GM18867 (cell line): ENCODE data around the gene KCNJ6.
A peak's percentile ranks its signal among the peaks of the same experiment; 100 is the strongest.

ENCODE experiments used
- ATAC-seq: cut with Tn5 transposase; IDR thresholded peaks from one replicate; pipeline ENCODE4 v1.9.1; 2021; ENCODE audit warnings: mild to moderate bottlenecking, moderate library complexity; ENCODE audit not compliant: unreplicated experiment

Gene KCNJ6

DNA sequence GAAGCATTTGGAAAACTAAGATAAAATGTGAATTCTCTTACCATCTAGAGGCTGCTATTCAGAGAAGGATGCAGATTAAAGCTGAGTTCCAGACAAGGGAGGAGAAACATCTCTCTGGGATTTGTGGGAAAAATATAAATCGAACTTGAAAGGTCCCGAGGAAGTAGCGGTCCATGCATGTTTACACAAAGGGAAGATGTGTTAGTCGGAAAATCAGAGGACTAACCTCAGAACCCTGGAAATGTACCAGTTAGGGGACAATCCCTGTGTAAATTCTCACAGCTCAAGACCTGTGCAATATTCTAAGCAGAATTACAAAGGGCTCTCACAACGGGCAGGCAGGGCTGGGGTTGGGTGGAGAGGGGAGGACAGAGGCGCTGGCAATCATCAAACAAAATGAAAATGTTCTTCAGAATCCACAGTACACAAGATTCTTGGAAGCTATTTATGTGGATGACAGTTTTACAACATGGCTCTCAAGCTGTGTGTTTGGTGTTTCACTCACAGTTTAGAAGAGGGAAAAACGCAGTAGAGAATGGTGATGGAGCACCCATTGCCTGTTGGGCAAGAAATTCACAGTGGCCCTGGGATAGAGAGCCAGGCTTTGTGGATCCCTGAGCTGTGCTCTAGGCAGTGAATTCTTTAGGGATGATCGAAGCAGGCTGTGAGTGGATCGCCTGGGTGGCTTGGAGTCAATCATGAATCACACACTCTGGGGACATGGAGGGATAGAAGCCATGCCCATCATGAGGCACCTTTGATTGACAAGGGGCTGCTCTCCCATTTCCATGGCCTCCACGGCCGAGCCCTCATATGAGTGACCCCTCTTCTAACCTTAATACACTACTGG lies 47.6 kb downstream of the KCNJ6 start:
- ATAC-seq = no peak

DNA sequence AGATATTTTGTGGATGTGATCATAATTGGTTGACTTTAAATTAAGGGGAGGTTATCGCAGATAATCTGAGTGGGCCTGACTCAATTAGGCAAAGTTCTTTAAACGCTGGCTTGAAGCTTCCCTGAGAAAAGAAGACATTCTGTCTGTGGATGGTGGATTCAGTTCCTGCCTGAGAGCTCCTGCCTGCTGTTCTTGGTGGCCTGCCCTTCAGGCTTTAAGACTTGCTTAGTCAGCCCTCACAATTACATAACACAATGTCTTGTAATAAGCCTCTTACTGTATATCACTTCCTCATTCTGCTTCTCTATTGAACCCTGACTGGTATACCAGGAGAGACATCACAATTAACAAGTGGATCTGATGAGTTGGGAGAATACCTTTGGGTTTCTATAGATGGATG lies 50.2 kb downstream of the KCNJ6 start:
- peak; percentile 70 for ATAC-seq

DNA sequence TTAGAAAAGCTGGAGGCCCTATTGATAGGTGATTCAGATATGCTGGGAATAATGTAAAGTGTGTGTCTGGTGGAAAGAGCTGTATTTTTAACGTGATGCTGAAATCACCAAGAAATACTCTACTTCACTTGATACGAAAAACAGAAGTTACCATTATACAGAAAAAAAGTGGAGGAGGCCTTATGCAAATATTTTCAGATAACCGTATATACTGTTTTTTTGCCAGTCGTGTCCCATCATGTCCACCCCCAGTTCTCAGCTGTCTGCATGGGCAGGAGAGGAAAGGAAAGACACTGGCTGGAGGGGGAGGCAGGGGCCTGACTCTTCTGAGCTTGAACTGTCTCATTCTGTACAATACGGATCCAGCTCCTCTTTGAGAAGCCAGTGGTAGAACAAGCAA lies 51.1 kb downstream of the KCNJ6 start:
- no peak for ATAC-seq

DNA sequence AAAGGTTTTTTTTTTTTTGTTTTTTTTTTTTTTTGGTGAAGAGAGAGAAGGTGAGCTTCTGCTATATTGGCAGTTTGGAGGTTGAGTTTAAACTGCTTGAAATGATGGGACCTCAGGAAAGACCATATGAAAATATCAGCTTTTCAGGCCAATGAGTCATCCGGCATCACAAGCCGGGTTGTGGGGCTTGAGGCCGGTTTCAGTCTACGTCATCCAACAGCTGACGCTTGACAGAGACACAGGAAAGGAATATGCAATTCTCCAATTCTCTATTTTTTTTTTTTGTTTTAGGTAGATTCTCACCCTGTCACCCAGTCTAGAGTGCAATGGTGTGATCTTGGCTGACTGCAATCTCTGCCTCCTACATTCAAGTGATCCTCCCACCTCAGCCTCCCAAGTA lies 52.4 kb downstream of the KCNJ6 start:
- peak; percentile 46 for ATAC-seq

DNA sequence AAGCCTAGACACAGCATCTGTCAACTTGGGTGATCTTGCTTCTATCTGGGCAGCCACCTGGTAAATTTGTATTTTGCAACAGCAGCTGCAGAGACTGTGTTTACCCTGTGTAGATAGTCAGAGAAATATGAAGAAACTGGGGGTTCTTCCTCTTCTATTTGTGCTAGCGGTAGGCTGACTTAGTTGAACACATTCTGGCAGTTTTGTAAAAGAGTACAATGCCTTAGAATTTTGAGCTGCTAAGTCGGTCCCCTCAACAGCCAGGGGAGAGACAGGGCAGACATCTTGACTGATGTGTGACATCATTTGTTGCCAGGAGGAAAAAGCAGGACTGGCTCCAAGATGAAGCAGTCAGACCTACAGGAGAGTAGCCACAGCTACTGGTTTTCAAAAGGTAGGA lies 53.7 kb downstream of the KCNJ6 start:
- ATAC-seq = peak; percentile 72

DNA sequence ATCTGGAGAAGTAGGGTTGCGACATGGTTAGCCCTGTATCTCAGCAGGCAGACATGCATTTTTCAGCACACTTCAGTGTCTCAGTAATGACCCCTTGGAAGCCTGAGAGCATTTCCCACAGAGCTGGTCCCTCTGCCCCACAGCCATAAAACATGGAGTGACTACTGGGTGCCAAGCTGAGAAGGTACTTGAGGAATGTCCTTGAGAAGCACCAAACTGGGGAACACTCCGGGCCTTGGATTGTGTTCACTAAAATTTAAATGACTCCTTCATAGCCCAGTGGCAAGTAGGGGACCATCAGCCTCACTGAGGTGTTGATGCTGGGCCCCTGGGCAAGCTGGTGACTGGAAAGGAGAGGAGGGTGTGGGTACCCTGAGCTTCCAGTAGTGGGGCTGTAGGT lies 54.7 kb downstream of the KCNJ6 start:
- ATAC-seq = no peak

DNA sequence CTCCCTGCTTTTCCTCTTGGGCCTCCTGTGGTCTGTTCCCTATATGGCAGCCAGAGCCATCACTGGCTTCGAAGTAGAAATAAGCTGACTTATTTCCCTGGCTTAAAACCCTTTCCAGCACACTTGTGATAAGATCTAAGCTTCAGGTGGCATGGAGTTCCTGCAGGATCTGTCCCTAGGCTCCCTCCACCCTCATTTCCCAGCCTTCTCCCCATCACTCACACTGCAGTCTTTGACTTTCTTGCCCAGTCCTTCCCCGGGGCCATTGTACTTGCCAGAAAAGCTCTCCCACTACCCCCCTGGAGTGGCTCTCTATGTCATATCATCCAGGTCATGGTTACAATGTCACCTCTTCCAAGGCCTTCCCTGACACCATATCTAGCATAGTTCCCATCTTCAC lies 55.8 kb downstream of the KCNJ6 start:
- ATAC-seq = no peak

DNA sequence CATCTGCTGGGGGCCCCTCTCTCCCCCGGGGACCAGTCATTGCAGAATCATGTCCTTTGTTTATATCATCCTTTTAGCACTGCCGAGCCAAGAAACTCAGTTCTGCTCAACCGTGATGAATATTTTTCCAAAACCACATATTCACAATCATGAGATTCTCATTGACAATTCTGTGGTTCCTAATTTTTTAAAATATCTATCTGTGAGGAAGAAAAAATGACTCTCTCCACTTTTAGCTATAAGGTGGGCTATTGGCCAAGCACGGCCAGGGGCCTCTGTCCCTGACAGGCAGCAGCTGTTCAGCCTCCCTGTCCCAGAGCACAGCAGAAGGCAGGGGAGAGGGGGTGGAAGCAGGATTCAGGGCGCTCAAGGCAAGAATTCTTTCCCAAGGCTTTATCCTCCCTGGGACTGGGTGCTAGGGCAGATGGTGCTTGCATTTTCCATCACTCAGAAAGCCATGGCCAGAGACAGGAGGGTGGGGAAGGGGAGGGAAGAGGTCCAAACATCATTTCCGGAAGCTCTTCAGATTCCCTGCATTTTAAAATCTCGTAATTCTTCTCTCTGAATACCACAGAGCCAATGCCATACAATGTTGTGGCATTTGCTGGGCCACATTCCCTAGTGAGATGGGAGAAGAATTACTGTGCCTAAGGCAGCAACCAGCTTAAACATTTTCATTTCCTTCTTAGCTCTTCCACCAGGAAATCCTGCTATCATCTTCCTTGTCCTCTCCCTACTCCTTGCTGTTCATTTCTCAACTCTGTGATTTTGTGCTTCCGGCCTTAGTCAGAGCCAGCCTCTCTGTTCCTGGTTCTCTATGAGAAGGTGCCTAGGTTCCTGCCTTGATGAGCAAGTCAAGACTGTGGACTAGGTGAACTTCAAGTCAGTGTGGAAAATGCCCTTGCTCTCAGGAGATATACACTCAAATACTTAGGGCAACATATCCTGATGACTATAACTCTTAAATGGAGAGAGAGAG lies 60.3 kb downstream of the KCNJ6 start:
- no peak for ATAC-seq

DNA sequence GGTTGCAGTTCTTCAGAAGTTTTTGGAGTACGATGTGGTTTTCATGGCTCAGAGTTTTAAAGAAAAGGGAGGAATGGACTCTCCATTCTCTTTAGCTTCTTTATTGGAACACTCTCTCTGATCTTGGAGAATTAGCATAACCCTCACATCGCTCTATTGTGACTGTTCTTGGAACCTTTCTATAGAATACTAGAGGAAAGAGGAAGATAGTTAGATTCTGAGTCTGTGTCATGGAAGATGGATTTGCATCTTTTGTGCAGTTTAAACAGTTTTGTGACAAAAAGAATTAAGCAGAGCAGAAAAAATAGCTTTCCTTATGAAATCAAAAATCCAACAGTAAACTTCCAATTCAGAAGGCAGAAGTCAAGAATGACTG lies 61.0 kb downstream of the KCNJ6 start:
- ATAC-seq = no peak

DNA sequence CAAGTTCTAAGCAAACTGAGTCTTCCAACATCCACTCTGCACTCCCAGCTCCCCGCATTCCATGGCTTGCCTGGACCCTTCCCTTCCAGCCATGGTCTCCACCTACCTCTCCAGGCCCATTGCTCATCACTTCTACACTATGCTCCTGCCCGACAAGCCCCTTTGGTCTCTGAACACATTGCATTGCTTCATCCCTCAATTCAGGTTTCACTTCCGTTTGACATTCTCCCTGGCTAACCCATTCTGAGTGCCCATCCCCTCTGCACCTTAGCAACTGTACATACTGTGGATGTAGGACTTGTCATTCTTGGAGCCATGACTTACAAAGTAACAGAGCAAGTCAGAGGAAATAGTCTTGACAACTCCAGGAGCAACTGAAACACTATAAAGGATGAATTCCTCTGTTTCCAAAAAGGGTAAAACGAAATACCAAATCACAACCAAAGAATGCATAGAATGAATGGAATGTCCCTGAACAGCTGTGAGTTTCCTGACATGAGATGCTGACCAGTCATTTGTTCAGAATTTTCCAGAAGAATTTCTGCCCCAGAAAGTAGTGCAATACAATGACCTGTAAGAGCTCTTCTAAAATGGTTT lies 66.7 kb downstream of the KCNJ6 start:
- no peak for ATAC-seq

DNA sequence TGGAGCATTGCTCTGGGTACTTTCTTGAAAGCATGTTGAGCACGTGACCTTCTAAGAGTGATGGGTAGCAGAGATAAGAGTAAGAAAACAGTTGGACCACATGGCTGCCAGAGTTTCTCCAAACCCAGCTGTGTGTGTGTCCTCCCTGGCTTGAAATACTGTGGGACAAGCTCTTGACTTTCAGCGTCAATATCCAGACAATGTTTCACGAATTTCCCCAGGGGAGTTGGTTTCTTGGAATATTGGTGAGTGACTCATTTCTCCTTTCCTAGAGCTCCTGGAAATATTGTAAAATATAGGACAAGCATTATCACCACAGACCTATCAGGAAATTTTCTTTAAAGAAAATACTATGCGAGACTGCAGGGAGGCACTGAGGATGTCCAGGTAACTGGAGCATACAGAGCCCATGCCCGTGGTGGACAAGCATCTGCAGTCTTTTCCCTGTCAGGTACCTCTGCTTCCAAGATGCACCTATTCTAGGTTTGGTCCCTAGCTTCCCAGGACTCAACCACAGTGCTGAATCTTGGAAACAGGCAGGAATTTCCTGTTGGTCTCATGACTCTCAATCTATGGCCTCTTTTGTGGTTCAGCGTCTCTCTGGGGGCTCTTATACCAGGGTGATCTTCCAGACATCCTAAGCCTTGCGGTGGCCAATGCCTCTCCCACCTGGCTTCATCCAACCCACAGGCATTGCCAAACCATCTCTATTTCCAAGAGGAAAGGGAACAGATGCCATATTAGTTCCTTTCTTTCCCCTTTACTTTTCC lies 67.4 kb downstream of the KCNJ6 start:
- no peak for ATAC-seq

DNA sequence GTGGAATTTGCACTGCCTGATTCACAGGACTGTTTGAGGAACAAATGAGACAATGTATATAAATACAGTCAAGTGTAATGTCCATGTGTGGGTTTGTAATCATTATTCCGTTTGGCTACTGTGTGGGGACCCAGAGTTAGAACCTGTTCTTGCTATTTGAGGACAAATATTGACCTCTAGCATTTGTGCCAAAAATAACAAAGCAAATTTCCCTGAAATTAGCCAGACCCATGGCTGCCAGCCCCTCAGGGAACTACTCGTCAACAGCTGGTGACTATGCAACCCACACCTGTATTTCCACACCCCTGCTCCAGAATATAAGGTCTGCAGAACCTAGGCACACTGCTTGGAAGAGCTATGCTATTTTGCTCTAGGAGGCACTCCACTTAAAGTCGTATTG lies 70.7 kb downstream of the KCNJ6 start:
- no peak for ATAC-seq

DNA sequence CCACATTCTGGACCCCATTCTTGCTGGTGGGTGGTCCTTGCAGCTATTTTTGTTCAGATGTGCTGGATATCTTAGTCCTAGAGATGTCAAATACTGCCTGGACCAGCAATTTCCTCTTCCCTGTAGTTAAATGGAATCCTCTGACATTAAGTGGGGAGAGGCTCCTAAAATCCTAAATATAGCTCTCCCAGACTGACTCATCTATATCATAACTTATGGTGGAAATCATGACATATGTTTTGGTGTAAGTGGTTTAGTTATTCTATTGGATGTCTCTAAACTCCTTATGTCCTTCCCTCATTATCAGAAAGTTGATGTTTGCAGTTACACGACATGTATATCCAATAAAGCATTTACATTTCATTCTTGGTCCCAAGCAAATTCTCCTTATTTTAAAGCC lies 73.1 kb downstream of the KCNJ6 start:
- no peak for ATAC-seq

DNA sequence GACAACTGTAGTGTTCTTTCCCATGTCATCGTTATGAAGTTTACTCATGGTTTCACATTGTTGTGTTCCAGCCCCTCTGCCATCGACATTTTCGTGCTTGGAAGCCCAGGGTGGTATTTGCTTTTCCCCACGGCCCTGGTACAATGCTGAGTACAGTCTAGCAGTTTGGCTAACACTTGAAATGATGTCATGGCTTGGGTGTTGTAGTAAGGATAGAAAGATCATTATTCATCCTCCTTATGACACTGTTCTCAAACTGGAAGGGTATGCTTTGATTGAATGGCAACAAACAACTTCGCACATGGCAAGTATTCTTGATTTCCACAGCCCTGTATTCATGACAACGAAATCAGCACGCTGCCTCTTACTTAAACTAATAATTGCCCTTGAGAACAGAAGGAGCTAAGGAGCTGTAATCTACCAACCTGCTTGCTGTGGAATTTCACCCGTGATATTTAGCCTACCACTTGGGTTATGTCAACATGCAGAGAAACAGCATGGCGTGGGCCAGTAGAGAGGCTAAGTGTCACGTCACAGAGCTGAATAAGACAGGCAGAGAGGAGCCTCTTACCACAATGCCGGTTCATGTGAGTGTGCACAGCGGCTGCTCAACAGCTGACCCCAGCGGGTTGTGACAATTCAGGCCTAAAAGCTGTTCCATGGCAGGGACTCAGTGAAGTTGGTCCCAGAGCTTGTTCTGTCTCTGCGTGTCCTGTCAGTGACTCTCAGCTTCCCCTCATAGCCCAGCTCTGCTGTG lies 73.9 kb downstream of the KCNJ6 start:
- no peak for ATAC-seq

DNA sequence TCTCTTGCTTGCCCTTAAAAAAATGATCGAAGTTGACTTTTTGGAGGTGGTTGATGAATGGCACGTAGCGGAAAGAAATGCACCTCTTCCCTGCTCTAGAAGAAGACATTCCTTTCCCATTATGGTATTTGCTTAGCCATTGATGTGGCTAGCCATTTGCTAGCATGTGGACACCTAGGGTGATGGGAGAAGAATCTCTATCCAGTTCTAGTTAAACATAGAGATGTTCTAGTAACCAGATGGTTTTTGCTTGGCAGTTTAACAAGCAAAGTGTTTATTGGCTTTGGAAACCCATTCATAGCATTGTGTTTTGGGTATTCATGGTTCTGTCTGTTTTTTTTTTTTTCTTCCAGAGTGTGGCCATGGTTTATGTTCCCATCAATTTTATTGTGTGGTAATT lies 78.9 kb downstream of the KCNJ6 start:
- ATAC-seq = no peak

DNA sequence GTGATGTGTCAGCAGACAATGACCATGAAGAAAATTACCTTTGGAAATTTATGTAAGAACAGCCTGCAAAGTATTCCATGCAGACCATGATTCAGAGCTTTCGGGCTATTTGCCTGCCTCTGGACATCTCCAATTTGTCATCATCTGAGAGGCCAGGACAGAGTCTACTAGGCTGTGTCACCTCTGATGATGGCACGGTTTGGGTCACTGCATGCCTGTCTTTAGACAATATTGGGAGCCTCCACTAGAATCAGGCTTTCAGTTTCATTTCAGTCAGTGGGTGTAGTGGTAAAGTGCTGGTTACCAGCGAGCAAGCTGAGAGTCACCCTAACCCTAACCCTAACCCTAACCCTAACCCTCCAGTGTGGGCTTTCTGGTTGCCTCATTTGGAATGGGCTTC lies 80.8 kb downstream of the KCNJ6 start:
- no peak for ATAC-seq

DNA sequence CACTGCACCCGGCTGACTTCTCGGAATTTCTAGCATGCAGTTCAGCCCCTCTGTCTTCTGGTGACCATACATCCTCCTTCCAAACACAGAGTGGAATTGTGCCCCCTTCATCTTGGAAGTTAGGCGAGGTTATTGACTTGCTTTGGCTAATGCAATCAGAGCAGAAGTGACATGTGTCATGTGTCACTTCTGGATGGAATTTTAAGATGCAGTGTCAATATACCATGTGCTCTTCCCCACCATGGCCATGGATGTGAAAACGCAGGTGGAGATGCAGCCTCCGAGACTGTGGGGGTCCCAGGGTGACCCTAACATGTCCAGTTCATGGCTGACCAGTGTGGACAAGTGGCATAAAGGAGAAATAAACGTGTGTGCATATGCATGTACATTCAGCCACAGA lies 83.0 kb downstream of the KCNJ6 start:
- no peak for ATAC-seq

DNA sequence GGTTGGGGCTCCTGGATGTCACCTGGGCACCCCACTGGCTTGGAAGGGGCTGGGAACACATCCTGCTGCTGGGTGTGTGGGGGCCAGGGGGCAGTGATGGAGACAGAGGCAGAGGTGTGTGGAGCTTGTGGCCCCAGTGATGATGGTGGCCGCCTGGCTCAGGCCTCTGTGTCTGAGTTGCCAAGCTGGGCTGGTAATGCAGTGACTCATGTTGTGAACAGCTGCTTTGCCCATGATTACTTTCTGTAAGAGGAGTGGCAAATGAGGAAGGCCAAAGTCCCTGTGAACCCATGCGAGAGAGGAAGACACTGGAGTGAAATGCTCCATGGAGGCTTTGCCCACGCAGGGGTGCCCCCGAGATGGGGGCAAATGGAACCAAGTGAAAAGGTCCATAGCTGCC lies 86.8 kb downstream of the KCNJ6 start:
- ATAC-seq = no peak

DNA sequence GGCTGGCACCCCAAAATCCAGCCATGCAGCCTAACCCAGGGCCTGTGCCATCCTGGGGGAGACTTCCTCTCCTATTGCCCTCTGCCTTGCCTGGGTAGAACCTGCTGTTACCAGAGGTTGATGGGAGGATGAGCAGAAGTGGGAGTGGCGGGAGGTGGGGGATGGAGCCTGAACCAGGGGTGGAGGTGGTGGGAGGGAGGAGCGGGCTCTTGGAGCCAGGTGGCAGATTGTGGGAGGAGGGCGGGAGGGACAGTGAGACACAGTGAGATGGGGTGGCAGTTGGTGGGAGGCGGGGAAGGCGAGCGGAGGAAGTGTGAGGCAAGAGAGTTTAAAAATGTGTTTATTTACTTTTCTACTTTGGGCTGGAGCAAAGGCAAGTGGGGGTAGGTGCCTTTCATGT lies 87.3 kb downstream of the KCNJ6 start:
- ATAC-seq = no peak

DNA sequence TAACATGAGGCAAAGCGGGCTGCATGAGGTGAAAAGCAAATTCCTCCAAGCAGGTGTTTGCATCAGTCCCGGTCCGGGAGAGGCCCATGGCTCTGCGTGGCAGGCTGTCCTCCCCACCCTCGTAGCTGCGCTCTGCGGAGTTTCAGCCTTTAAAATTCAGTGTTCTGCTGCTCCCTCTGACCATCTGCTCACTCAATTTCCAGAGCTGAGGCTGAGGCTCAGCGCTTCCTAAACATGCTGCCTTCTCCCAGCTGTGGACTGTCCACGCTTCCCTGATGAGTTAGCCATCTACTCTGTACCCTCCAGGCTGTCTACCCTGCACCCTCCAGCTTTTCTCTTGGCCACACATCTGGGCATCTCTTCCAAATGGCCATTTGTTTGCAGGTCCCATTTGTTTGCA lies 87.7 kb downstream of the KCNJ6 start:
- ATAC-seq = no peak
